ENCODE results near the gene CD47.

The CD47 gene

DNA sequence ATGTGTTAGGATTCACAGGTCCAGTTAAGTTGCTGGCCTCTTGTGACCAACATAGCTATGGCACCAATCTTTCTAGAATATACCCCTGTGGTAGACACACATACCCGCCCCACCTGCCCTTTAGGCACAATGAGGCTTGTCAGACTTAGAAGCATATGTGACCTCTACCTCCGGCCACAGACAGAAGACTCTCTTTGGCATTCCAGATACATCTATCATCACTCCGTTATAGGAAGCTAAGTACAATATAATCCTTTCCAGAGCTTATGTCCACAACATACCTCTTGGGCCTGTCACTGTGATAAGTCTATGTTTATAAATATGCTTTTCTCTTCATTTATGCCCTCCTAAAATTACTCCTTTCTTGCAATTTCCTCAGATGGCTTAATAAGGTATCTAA lies 39.8 kb downstream of the CD47 start:
- no peak for DNase-seq (ENCODE audit: low read depth)

DNA sequence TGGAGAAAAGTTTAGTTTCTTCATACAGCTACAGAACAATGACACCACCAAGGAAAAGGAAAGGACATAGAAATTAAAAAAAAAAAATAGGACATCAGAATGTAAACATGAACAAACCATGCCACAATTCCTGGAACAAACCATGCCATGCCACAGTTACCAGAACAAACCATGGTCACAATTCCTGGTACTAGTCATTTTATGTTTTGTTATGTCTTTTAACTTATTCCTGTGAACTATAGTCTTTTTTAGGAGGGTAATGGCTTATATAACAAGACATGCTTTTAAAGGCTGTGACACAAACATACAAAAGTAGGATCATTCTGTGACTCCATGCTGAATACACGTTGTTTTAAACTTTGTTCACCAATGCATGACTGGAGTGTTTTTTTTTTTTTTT lies 42.8 kb downstream of the CD47 start:
- DNase-seq (ENCODE audit: low read depth), result no peak

DNA sequence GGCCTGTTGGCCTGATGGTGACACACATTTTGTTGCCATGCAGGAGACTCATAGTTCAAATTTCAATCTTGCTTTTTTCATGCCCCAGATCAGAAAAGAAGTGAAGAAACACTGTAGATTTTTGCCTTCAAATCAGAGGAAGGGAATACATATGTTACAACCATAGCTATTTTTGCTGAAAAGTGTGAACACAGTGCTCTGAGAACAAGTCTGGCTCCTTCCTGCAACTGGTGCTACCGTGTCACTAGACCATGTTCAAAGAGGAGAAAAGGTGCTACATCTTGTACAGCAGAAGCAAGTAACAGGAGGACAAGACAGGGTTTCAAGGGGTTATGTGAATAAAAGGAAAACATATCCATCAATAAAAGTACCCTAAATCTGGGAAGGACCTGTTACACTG lies 44.6 kb downstream of the CD47 start:
- DNase-seq (ENCODE audit: low read depth), result no peak

DNA sequence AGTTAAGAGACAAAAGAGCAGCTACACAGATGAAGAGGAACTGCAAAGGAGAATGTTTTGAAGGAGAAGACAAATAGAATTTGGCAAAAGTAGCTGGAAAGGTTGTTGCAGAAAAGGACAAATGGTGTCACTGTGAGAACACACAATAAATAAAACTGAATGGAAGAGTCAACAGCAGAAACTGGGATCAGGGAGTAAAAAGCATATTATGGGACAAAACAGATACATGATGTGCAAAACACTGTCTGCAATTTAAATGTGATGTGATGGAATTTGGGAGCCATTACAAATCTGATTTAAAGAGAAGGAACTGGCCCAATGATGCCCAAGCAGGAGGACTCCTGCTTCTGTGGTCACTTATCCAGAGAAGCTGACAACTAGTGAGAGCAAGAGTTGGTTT lies 46.1 kb downstream of the CD47 start:
- no peak for DNase-seq (ENCODE audit: low read depth)

DNA sequence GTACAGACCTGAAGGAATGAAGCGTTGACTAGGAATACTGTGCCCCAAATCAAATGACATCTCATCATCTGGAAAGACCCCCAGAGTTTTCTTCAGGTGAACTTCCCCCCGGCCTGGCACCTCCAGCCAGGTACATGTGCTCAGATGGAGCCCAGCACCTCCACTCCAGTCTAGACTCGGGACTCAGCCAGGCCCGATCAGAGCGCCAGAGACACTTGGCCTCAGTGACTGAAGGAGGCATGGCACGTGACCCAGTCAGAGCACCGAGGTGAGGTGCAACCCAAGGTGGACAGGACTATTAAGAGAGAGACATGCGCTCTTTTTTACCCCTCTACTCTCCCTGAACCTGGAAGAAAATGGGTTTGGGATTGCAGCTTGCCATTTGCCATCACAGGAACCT lies 48.5 kb downstream of the CD47 start:
- no peak for DNase-seq (ENCODE audit: low read depth)

DNA sequence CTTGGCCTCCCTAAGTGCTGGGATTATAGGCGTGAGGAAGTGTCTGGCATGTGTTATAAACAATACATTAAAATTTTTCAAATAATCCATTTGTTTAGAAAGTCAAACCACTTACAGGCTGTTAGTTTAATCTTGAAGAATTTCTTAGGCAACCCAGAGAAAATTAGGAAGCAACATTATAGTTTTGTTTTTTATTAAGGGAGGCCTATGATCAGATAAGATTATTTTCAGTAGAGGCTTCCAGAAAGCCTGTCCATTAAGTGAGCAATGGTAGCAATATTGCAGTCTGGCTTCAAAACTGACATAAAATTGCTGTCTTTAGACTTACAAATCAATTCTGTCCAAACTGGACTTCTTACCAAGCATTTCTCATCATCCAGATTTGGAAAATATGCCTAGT lies 49.6 kb downstream of the CD47 start:
- DNase-seq (ENCODE audit: low read depth), result no peak

DNA sequence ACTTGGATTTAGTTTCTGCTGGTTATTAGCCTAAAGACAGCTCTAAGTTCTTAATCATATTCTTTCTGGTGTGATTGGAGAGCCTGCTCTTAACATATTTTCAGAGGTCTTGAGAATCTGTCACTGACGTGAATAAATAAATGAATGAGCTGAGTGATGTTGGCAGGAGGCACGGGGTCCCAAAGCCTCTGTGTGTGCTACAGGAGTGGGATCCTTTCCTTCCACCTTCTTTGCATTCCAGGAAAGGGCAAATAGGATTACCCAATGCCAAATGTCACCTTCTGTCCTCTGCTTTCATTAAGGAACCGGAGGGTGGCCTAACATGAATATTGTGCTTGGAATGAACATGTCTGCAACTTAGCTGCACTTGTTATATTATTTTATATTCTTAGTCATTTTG lies 53.1 kb downstream of the CD47 start:
- no peak for DNase-seq (ENCODE audit: low read depth)

DNA sequence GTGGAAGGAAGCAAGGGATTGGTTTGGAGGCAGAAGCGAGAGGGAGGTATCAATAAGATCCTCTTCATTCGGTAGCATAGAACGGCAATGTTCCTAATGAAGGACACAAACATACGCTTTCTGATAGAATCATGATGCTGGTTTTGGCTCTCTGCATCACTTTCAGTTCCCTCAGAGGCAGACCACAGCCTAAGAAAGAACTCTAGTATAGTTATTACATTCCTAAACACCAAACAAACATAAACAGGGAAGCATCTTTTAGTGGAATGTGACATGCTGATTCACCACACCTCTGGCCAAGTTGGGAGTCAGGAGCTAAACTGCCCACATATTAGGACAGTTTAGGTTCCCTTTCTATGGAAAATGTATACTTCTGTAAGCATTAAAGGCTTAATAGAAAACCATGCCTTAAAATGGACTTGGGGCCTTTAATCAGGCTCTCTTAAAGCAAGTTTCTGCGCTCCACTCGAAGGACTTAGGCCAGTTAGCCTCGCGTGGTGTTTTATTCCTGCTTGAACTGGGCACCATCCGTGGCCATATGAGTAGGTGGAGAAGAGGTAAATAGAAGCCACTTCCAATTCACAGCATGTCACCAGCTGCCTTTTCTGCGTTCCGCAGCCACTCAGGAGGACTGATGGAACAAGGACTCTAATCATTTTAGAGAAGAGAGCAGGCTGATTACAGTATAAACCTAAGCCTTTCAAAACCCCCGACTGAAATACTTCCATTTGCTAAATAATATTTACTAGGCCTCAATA lies 53.7 kb downstream of the CD47 start:
- no peak for DNase-seq (ENCODE audit: low read depth)

DNA sequence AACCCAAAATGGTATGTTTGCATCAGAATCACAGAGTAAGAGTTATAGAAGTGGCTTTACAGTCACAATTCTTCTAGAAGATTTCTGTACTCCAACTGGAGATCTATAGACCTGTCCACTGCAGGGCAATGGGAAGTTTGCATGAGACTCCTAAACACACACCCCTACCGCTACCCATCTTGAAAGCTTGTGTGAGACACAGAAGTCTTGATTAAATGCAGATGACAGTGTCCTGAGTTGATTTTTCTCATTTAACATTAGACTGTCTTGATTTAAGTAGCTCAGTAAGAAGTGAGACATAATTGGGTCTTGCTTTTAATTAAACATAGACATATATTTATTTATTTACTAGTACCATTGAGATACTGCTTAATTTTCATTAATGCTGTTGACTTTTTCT lies 54.4 kb downstream of the CD47 start:
- DNase-seq (ENCODE audit: low read depth), result no peak

DNA sequence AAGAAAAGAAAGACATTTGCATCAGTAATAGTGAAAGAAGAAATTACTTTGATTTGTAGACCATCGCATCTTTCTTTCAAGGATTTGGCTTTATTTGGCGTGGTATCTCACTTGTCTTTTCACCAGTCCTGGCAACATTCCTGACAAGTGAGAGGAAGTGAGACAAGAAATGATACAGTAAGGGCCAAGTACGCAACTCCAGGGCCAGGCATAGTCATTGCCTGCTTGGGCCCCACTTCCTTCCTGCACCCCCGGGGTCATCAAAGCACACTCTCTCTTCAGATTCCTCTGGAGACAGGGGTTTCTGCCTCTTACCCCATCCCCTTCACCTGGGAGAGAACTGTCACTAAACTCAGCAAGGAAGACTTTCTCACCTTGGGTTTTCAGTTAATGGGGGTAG lies 55.1 kb downstream of the CD47 start:
- DNase-seq (ENCODE audit: low read depth), result no peak

DNA sequence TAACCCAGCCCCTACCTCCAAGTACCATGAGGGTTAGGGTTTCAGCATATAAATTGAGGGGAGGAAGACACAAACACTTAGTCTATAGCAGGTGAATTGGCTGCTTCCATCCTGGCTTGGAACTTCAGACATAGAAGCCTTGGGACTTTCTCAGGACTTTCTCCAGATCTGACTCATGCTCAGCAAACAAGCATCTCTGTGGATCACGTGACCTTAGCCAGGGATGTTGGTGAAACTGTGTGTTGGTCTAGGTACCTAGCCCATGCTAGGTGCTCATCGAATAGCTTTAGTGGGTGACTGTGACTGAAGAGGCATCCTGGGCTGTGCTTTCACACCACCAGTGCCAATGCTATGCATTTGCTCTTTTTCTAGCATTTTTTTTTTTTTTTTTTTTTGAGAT lies 58.9 kb downstream of the CD47 start:
- no peak for DNase-seq (ENCODE audit: low read depth)

DNA sequence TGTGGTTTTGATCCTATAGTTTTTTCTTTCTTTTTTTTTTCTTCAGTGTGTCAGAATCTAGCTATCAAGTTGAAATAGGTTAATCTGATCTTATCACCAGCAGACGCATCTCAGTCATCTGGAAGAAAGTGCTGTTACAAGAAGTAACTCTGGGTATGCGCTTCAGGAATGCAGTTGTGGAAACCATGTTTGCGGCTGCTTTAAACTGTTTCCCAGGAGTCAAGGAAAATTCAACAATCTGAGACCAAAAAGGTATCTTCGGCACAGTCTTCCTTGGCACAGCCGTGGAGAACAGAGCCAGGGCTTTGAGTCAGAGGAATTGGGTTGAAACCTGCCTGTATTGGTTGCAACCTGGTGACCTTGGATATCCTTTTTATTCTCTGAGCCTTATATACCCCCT lies 59.9 kb downstream of the CD47 start:
- no peak for DNase-seq (ENCODE audit: low read depth)

DNA sequence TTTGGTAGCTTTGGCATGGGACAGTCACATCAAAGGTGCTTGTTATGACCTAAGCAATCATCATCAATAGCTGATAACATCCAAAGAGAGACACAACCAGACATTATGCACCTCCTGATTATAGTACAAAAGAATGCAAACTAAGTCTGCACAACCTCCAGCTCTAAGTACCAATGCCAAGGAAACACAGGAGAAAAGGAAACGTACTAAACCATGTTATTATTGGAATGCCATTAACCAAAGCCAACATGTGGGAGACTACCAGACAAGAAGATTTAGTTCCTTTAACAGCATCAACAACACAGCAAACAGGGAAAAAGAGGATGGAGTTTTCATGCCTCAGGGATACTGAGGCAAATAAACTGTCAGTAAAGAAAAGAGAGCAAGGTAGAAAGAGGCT lies 61.4 kb downstream of the CD47 start:
- no peak for DNase-seq (ENCODE audit: low read depth)

DNA sequence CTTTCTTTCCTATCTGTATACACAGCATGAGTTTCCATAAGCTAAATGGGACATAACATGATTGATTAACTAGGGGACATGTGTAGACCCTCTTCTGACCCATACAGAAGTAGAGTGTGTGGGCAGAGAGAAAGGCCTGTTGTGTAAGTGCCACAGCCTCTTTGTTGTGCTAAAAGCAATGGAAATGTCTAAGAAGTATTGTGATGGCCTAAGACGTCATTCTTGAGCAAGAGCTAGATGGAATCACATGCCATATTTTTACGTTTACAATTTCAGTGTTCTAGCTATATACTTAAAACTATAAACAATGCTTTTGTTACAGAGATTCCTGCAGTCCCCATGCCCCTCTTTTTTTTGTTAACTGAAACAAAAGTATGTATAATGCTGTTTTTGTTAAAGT lies 61.9 kb downstream of the CD47 start:
- no peak for DNase-seq (ENCODE audit: low read depth)

DNA sequence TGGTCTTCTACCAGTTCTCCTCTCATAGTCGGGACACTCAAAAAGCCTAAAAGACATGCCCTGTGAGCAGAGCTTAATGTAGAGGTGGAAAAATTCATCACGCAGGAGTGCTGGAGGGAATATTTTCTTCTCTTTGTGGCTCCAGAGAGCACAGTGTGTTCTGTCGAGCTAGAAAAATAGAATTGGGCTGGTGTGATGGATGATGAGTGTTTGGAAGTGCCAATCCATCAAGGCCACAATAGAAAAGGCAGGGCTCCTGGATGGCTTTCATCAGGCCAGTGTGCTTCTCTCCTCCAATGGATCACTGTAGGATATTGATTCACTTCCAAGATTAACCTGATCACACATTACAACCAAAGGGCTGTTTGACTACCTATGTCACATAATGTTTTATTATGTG lies 65.7 kb downstream of the CD47 start:
- DNase-seq (ENCODE audit: low read depth), result no peak

DNA sequence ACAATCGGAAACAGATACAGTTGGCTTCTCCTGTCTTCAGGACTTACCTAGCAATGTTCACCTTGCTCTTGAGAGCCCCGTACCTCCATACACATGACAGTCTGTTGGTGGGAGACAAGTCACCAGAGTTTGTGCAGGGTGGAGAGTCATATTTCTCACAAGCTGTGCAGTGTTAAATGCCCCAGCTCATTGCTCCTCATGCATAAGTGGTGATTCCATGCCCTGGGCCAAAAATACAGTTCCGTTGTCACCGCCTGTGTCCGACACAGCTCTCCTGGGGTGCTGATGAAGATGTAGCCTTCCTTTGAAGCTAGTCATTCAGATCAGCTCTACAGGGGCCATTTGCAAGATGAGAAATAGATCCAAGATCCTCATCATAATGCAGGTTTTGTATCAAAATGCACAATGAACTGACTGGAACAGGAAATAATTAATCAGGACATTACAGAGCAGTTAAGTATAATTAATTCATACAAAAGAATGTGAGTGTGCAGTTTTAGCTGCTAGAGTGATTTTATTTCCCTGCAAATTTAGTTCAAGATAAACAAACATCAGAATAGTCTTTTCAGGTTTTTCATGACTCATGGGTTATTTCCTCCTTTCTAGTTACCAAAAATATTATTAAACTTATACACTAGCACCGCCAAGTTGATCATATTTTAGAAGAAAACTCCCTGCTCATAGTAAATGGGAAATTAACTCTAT lies 66.5 kb downstream of the CD47 start:
- no peak for DNase-seq (ENCODE audit: low read depth)

DNA sequence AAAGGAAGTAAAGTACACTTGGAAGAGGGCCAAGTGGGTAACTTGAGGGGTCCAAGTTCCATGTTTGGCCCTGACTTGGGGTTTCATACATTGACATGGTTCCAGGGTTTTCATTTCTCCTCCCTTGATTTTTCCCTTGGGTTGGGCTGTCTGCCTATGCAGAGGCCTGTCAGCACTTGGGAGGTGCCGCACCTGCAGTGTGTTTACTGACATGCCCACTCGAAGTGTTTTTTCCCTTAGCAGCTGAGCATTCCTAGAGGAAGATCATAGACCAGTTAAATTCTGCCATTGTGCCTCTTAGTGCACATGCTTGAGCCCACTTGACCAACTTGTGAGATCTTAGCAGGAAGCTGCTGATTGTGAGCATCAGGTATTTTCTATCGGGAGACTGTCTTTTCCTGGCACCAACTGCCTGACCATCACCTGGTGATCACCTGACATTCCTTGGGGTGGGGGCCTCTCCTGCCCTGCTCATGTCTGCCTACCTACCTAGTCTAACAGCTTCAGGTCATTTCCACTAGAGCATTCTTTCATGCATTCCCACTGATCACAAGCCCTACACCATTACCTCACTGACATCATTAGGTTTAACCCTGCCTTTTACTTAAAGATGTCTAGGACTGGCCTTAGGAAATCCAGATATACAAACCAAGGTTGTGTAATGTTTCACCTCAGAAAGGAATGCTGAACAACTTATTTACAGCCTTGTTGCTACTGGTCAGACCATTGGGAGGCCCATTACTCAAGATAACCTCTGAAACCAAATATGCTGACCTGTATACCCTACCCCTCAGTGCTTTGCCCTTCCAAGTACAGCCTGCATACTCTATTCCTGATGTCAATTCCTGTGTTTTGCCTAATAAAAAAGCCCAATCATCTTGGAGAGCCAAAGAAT lies 68.3 kb downstream of the CD47 start:
- no peak for DNase-seq (ENCODE audit: low read depth)

DNA sequence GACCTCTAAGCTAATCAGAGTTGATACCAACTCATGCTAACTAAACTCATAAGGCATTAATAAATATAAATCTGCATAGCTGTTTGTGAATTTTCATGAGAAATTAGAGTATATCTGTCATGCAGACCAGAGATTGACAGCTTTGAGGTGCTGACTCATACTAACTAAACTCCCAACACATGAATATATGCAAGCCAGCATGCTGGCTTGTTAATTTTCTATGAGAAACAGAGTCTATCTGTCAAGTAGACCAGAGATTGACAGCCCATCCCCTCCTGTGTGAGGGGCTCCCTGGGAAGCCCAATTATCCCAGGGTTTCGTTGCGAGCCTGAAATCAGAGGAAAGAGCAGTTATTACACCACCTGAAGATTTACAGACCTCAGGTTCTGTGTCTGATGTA lies 69.3 kb downstream of the CD47 start:
- DNase-seq (ENCODE audit: low read depth), result no peak

DNA sequence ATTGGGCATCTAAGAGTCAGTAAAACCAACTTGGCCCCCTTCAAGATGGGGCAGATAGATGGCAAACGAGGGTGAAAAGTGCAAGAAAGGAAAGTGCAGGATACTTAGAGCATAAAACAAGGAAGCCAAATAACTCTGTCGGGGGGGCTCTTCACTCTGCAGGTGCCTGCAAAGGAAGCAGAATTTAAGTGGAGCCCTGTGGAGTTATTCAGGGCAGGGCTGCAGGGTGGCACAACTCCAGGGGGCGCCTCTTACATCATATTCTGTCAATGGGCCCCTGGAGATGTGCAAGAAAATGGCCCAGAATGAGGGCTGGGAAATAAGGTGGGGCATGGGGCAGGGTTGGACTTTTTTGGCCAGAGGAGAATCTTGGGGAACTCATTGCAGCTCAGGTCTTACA lies 69.7 kb downstream of the CD47 start:
- no peak for DNase-seq (ENCODE audit: low read depth)

DNA sequence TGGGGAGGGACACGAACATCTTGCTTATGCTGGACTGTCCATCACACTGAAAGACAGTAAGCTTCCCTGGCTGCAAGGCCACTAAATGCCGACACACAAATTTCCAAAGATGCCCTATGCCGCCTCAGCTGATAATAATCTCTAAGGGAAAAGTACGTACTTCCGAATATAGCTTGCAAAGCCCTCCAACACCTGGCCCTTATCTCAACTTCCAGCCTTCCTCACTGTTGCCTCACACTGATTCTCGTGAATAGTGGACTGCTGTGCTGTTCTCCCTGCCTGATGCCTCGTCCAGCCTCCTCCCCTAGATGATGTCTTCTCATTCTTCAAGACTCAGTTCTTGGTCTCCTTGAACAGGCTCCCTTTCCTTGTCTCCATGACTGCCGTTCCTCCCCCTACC lies 72.3 kb downstream of the CD47 start:
- no peak for DNase-seq (ENCODE audit: low read depth)

DNA sequence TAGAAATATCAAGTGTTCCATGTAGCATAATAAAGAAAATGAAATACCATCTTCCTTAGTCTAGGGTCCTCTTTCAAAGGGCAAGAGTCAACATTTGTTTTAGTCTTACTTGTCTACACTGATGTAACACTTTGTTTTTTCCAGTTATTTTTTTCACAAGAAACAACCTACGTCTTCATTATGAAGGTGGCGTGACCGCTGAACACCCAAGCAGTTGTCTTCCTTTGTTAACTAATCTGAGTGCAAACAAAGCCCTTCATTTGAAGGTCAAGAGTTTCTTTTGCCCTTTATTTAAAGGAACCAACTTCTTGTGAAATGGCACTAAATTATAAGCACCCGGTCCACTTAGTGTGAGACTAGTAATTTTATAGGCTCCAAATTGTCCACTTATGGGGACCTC lies 73.2 kb downstream of the CD47 start:
- DNase-seq (ENCODE audit: low read depth), result no peak

DNA sequence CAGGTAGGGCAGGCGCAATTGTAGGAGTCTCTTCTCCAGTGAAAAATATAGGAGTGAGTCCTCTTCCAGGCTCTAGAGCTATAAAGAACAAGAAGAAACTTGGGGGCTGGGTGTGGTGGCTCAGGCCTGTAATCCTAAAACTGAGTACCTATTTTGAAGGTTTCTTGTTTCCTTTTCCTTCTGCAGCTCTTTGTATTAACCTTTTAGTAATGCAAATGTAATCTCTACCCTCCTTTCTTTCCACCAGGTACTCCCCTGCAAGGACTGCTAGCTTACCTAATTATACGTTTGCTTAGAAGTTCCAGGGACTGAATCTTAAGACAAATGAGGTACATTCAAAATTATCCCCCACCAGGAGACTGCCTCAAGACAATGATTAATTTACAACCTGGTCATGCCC lies 75.9 kb downstream of the CD47 start:
- DNase-seq (ENCODE audit: low read depth), result no peak

All from activated T-cell treated with anti-CD3 and anti-CD28 coated beads for 24 hours (primary cell).